HepG2 (cell line): ENCODE data around the gene SNX15. TPM values are rescaled to one million over a fixed set of nuclear protein-coding genes. Genes with fewer than 3 reads are reported as not detected.

Experiments
- AGO1 ChIP-seq: fragments of 200-400 bp; formaldehyde crosslinking; IDR thresholded peaks from 2 replicates; pipeline ENCODE4 v1.6.1; 2017; ENCODE audit warnings: mild to moderate bottlenecking, low read depth, low read length, moderate library complexity; ENCODE audit not compliant: poor library complexity, severe bottlenecking
- HES4 ChIP-seq: sonication (generic); formaldehyde crosslinking; IDR thresholded peaks from 2 replicates; pipeline ENCODE4 v1.9.0; 2021; ENCODE audit warnings: mild to moderate bottlenecking, missing genetic modification reagents, borderline replicate concordance
- HOMEZ ChIP-seq: IDR thresholded peaks from 2 replicates; pipeline ENCODE4 v1.6.1; 2016; ENCODE audit warnings: low read depth
- KDM3A ChIP-seq: IDR thresholded peaks from 2 replicates; pipeline ENCODE4 v1.6.1; 2018; ENCODE audit warnings: low read depth, missing compliant biosample characterization
- MEIS1 ChIP-seq: sonication (generic); formaldehyde crosslinking; IDR thresholded peaks from 2 replicates; pipeline ENCODE4 v1.9.0; 2021; ENCODE audit warnings: mild to moderate bottlenecking, missing genetic modification reagents, moderate library complexity, borderline replicate concordance
- MLLT10 ChIP-seq: sonication (generic); formaldehyde crosslinking; IDR thresholded peaks from 2 replicates; pipeline ENCODE4 v1.4.0; 2020; ENCODE audit warnings: missing genetic modification reagents
- PTBP1 ChIP-seq: fragments of 200-400 bp; formaldehyde crosslinking; IDR thresholded peaks from 2 replicates; pipeline ENCODE4 v1.6.1; 2018; ENCODE audit warnings: low read length, low read depth; ENCODE audit not compliant: poor library complexity, severe bottlenecking
- RBFOX2 ChIP-seq: fragments of 200-400 bp; formaldehyde crosslinking; IDR thresholded peaks from 2 replicates; pipeline ENCODE4 v1.6.1; 2017; ENCODE audit warnings: low read depth, mild to moderate bottlenecking, low read length
- SMARCC2 ChIP-seq: fragments of 450-650 bp; IDR thresholded peaks from 2 replicates; pipeline ENCODE4 v1.6.1; 2017; ENCODE audit warnings: antibody characterized with exemption, mild to moderate bottlenecking
- SRF ChIP-seq: IDR thresholded peaks from 2 replicates; pipeline ENCODE4 v1.6.1; 2011; ENCODE audit warnings: mild to moderate bottlenecking, low read depth, low read length, moderate library complexity
- TOE1 ChIP-seq: sonication (generic); formaldehyde crosslinking; IDR thresholded peaks from 2 replicates; pipeline ENCODE4 v1.4.0; 2020; ENCODE audit warnings: mild to moderate bottlenecking, missing genetic modification reagents
- U2AF1 ChIP-seq: fragments of 200-400 bp; formaldehyde crosslinking; optimal IDR thresholded peaks from 2 replicates; pipeline ENCODE3; 2017; ENCODE audit warnings: mild to moderate bottlenecking, low read depth, low read length
- ZFAT ChIP-seq: sonication (generic); formaldehyde crosslinking; conservative IDR thresholded peaks from 2 replicates; pipeline ENCODE4 v1.8.1; 2023; ENCODE audit warnings: missing genetic modification reagents, inconsistent platforms
- ZFP36L2 ChIP-seq: sonication (generic); formaldehyde crosslinking; IDR thresholded peaks from 2 replicates; pipeline ENCODE4 v1.4.0; 2020; ENCODE audit warnings: missing genetic modification reagents
- ZKSCAN1 ChIP-seq: fragments of 150-350 bp; IDR thresholded peaks from 2 replicates; pipeline ENCODE4 v1.6.1; 2014; ENCODE audit warnings: low read length
- ZMYM3 ChIP-seq: sonication (generic); formaldehyde crosslinking; IDR thresholded peaks from 2 replicates; pipeline ENCODE4 v1.5.1; 2020; ENCODE audit warnings: mild to moderate bottlenecking, missing genetic modification reagents
- ZNF326 ChIP-seq: sonication (generic); formaldehyde crosslinking; IDR thresholded peaks from 2 replicates; pipeline ENCODE4 v1.4.0; 2020; ENCODE audit warnings: missing genetic modification reagents, borderline replicate concordance
- ZNF430 ChIP-seq: sonication (generic); formaldehyde crosslinking; IDR thresholded peaks from 2 replicates; pipeline ENCODE4 v1.9.0; 2021; ENCODE audit warnings: mild to moderate bottlenecking, missing genetic modification reagents
- ZNF563 ChIP-seq: sonication (generic); formaldehyde crosslinking; IDR thresholded peaks from 2 replicates; pipeline ENCODE4 v1.8.0; 2022; ENCODE audit warnings: mild to moderate bottlenecking, moderate library complexity, missing genetic modification reagents
- ZSCAN9 ChIP-seq: IDR thresholded peaks from 2 replicates; pipeline ENCODE4 v1.6.1; 2016; ENCODE audit warnings: borderline replicate concordance
- polyA plus RNA-seq, 8 experiments: library from polyadenylated mRNA; depleted of rRNA in 3 of 8; stranded (reverse) in 7 of 8; unstranded in 1 of 8; fragments of >200 nt; fragmentation: Illumina TruSeq in 4 of 8; extraction: Trizol in 4 of 8; gene quantifications; 2 replicates each; pipeline versions ENCODE4 v1.2.1 to v1.2.3, GENCODE V29; 2011 to 2016; ENCODE audit warnings: low read depth in 4 of 8, missing spikeins in 1 of 8, mixed read lengths in 1 of 8; ENCODE audit not compliant: insufficient read depth in 1 of 8
- total RNA-seq, 5 experiments: library from RNA; depleted of rRNA; stranded (reverse); fragments of >200 nt; fragmentation: Illumina TruSeq; extraction: Trizol; gene quantifications; 2 replicates each; pipeline ENCODE4 v1.2.3, GENCODE V29; 2016; ENCODE audit warnings: low read depth in 1 of 5
- TF ChIP-seq, protein P1 (sequence below): sonication (generic); formaldehyde crosslinking; IDR thresholded peaks from 2 replicates; pipeline ENCODE4 v1.4.0; 2020; ENCODE audit warnings: mild to moderate bottlenecking, missing genetic modification reagents, borderline replicate concordance
- TF ChIP-seq, protein P2 (sequence below): sonication (generic); formaldehyde crosslinking; IDR thresholded peaks from 2 replicates; pipeline ENCODE4 v1.5.0; 2020; ENCODE audit warnings: missing genetic modification reagents, mild to moderate bottlenecking, borderline replicate concordance
- TF ChIP-seq, protein P3 (sequence below): sonication (generic); formaldehyde crosslinking; IDR thresholded peaks from 2 replicates; pipeline ENCODE4 v1.8.0; 2022; ENCODE audit warnings: mild to moderate bottlenecking, missing genetic modification reagents; ENCODE audit not compliant: insufficient replicate concordance

The SNX15 gene
- total and polyA plus RNA-seq, 2 of the 13 experiments (the other 11 are each of a cell fraction or from before 2014, with no cell fraction given), result 19.1 to 22.6 TPM

DNA sequence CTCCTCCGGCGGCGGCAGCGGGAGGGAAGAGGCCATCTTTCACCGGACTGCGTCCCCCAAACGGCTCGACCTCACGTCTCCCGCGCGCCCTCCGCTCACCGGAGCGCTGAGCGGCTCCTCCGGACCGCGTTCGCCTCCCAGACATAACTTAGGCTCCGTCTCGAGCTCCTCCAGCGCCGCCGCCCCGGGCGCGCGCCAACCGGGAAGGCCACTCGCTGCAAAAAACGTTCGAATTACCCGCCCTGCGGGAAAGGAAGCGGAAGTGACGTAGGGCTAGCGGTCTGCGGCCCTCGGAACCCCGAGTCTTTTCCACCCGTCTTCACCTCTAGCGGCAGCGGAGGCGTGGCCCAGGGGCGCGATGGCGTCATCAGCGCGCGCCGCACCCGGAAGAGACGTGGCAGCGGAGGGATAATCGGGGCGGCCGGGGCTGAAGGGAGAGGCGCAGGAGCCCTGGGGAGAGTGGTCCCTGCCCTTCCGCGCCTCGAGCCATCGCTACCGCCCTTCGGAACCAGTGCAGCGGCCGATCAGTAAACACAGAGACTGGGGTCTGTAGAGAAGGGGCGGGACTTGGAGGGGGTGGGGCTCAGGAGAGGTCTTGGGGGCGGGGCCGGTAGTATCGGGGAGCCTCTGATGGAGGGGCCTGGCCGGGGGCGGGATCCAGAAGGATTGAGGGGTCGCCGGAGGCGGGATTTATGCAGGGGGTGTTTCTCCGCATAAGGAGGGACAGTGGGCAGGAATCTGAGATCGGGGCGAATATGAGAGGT is 56.8 kb downstream of the SNX15 start, which contains the start of the genes CDCA5 and ZFPL1 (continued):
- TF ChIP-seq HES4 (CRISPR knock-in tag) (0 out of 2 replicates have a peak, but pooled peaks have one; percentile 21), SMARCC2 (no peak), ZKSCAN1 (no peak), RBFOX2 (peak; percentile 92), ZSCAN9 (CRISPR knock-in tag) (peak; percentile 56; the same call in 1 of the 2 replicates), KDM3A (CRISPR knock-in tag) (peak; percentile 46; the same call in 1 of the 2 replicates), ZFAT (CRISPR knock-in tag) (no peak), MEIS1 (CRISPR knock-in tag) (peak; percentile 57; the same call in 1 of the 2 replicates), ZNF563 (0 out of 2 replicates have a peak, but pooled peaks have one; percentile 65), ZNF430 (CRISPR knock-in tag) (peak; percentile 64; the same call in 1 of the 2 replicates), SRF (peak; percentile 48; the same call in 1 of the 2 replicates), MLLT10 (CRISPR knock-in tag) (no peak), AGO1 (peak; percentile 36), ZFP36L2 (no peak), ZMYM3 (CRISPR knock-in tag) (no peak), U2AF1 (no peak), HOMEZ (CRISPR knock-in tag) (peak; percentile 60; the same call in 1 of the 2 replicates), ZNF326 (no peak), PTBP1 (no peak), TOE1 (CRISPR knock-in tag) (no peak)
- TF ChIP-seq, protein P1, sequence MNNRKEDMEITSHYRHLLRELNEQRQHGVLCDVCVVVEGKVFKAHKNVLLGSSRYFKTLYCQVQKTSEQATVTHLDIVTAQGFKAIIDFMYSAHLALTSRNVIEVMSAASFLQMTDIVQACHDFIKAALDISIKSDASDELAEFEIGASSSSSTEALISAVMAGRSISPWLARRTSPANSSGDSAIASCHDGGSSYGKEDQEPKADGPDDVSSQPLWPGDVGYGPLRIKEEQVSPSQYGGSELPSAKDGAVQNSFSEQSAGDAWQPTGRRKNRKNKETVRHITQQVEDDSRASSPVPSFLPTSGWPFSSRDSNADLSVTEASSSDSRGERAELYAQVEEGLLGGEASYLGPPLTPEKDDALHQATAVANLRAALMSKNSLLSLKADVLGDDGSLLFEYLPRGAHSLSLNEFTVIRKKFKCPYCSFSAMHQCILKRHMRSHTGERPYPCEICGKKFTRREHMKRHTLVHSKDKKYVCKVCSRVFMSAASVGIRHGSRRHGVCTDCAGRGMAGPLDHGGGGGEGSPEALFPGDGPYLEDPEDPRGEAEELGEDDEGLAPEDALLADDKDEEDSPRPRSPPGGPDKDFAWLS (CRISPR knock-in tag), result no peak
- TF ChIP-seq, protein P2, sequence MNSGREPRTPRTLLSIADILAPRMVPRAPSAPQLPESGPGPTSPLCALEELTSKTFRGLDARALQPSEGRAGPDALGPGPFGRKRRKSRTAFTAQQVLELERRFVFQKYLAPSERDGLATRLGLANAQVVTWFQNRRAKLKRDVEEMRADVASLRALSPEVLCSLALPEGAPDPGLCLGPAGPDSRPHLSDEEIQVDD (CRISPR knock-in tag), result 0 out of 2 replicates have a peak, but pooled peaks have one; percentile 37
- TF ChIP-seq, protein P3, sequence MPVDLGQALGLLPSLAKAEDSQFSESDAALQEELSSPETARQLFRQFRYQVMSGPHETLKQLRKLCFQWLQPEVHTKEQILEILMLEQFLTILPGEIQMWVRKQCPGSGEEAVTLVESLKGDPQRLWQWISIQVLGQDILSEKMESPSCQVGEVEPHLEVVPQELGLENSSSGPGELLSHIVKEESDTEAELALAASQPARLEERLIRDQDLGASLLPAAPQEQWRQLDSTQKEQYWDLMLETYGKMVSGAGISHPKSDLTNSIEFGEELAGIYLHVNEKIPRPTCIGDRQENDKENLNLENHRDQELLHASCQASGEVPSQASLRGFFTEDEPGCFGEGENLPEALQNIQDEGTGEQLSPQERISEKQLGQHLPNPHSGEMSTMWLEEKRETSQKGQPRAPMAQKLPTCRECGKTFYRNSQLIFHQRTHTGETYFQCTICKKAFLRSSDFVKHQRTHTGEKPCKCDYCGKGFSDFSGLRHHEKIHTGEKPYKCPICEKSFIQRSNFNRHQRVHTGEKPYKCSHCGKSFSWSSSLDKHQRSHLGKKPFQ (CRISPR knock-in tag), result no peak
